HG03108 (cell line): Measurements from ENCODE around the gene VPS33B.

Experiments used
- ATAC-seq: cut with Tn5 transposase; IDR thresholded peaks from one replicate; pipeline ENCODE4 v1.9.1; 2021; ENCODE audit warnings: moderate library complexity; ENCODE audit not compliant: unreplicated experiment

VPS33B gene

GRCh38 chr15:90952901-90953677 lies 69.3 kb downstream of the VPS33B start:
- no peak for ATAC-seq

DNA sequence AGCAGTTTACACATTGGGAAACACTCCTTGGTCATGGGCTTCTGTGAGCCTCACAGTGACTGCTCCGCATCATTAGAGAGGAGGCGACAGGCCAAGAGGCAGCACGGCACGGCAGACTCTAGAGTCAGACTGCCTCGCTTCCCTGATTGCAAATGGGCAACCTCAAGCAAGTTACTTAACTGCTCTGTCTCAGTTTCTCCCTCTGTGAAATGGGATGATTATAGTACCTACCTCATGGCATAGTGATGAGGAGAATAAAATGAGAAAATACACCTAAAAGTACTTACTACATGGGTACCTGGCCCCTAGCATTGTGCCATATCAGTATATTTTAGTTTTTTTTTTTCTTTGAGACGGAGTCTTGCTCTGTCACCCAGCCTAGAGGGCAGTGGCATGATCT lies 71.7 kb downstream of the VPS33B start:
- ATAC-seq = no peak

- no peak for ATAC-seq
Measured at GRCh38 chr15:90949979-90950675, 72.3 kb downstream of the VPS33B start.
